ENCODE data around the gene ZAP70.
"Not testable (repeated sequence)": the region's sequence is repeated elsewhere in the genome, so short reads cannot be mapped to it uniquely, and the experiment has no call there.

Gene ZAP70

DNA sequence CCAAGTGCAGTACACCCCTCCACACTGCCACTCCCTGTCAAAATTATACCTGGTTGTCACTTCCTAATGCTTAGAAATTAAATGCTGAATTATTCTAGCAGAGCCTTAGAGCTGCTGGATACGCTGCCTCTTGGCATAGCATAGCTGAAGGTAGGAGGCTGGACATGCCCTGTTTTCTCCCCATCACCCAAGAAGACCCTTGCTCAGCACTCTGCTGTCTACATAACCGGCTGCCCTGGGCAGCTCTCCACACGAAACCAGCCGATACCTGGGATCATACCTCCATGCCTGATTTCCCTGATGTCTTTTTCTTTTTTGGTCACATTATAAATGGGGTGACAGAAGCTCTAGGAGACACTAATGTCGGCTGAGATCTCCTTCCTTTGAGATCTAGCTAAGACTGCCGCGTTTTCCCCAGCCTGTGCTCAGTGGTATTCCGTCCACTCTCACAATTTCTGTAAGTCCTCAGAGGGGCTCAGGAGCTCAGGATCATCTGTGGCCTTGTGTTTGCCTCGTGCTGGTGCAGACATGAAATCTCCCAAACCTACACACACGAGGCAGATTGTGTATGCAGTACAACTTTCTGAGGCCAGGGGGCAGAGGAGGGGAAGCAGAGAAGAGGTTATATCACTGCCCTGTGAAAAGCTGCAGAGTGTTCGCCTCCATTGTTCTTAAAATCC, 13.5 kb upstream of the ZAP70 start:
- peak; percentile 60 for DNase-seq

DNA sequence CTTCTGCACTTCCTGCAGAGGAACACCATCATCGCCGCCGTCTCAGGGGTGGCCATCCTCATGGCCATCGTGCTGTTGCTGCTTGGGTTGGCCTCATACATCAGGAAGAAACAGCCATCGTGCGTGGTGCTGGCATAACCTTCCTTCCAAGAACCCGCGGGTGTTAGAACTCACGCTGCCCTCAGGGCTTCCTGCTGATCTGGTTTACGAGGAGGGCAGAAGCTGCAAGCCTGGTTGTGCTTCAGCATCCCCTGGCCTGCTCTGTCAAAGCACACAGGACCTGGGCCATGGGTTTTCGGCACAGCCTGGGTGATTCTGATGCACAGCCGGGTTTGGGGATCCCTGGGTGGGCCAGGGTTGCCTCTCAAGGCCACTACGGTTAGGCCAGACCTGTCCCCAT, 12.2 kb upstream of the ZAP70 start:
- no peak for DNase-seq

DNA sequence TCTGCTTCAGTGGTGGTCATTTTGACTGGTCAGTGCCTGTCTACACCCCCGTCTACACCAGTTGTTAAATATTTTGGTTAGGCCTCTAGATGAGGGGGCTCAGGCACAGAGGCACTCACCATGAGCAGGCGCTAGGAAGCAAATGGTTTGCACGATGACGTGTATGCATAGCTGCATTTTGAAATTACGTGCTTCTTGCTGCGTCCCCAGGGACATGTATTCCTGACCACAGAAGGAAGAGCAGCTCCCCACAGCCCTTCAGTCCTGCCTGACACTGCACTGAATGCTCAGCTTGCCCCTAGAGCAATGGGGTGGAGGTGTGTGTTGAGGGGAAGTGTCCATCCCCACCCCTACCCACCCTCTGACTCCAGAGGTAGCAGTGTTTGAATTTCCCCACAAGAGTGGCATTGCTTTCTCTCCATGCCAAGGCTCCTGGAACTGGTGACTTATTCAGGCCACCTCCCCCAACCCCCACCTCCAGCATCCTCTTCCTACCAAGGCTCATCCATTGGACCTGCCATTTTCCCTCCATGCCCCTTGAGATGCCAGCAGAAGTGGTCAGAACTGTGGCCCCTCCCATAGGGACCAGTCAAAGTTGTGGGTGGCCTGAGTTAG, 11.4 kb upstream of the ZAP70 start:
- no peak for DNase-seq

DNA sequence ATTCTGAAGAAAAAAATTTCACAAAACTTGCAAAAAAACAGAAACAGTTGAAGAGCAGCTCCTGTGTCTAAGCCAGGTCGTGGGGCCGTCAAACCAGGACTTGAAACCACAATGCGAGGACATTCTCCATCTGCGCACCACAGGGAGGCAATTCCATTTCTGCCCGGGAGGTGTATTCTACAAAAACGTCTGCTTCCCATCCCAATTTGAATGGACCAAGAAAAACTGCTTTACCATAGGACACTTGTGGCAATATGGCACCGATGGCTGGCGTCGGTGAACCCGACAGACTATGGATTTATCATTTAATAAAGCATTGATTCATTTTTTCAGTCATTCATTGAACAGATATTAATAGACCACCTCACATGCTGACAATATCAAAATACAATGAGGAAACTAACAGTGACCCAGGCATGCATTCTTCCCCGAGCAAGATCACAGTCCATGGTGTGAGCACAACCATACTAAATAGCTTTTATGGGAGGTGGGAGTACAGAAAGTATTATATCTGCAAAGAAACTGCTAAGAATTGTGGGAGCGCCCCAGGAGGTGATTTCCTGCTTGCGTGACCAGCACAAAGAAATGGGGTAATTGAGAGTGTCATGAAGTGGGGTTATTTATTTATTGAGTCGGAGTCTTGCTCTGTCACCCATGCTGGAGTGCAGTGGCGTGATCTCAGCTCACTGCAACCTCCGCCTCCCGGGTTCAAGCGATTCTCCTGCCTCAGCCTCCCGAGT, 10.5 kb upstream of the ZAP70 start:
- DNase-seq = no peak

DNA sequence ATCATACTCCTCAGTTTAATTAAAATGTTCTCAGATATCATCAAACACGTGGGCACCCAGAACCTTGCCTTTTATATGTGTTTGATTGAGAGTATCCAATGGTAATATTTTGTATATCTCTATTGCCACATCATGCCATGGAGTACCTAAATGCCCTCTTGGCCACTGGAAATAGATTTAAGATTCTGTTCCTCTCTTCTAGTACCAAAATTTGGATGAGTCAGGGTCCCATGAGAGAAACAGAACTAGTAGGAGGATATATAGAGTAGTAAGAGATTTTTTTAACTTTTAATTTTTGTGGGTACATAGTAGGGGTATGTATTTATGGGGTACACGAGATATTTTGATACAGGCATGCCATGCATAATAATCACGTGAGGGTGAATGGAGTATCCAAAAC, 9.6 kb upstream of the ZAP70 start:
- DNase-seq = no peak

DNA sequence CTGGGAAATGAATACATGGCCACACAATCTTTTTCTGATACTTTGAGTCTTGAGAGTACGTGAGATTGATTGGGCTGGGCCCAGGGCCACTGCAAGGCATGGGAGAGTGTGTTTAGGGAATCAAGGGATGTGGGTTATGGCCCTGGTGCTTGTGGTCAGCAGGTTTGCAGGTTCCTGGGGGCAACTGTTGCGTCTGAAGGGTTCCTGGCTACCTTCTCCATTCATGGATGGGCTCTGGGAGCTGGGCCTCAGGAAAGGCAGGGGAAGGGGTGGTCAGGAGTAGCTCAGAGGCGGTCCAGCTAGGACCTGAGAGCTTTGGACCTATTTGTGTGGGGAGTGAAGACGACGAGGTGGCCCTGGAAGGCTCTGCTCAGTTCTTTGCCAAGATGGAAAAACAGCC, 8.4 kb upstream of the ZAP70 start:
- DNase-seq = no peak

DNA sequence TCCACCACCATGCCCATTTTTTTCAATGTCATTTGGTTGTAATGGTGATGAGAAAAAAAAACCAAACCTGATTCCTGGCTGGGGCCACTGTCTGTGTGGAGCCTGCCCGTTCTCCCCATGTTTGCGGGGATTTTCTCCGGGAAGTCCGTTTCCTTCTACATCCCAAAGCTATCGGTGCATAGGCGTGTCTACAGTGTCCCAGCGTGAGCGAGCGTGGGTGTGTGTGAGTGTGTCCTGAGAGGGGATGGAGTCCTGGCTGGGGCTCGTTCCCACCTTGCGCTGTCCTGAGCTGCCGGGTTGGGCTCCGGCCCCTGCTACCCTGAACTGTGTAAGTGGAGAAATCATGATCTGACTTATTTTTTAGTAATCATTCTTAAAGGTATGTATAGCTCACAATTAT, 7.3 kb upstream of the ZAP70 start:
- no peak for DNase-seq

DNA sequence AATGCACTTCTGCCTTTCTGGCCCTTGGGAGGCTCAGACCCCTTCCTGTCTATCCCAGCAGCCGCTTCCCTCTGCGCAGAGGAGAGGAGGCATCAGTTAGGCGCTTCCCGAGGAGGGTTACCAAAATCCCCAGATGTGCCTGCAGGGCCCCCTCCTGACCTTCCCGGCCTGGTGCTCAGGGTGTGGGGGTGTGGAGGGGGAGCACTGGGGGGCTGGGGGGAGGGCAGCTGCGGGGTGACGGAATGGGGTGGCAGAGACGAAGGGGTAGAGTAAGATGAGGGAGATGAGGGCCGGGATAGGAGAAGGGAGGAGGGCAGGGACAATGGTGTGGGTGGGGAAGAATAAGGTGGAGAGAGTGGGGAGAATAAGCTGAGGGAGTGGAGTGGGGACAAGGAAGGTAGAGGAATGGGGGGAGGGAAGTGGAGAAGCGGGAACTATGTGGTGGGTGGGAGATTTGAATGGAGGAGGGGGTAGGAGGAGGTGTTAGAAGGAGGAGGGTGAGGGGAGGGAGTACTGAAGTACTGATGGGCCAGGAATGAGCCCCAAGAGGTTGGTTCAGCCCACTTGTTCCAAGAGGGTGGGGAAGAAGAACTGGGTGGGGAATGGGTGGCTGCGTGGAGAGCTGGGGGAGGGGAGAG, 6.5 kb upstream of the ZAP70 start:
- DNase-seq = no peak

DNA sequence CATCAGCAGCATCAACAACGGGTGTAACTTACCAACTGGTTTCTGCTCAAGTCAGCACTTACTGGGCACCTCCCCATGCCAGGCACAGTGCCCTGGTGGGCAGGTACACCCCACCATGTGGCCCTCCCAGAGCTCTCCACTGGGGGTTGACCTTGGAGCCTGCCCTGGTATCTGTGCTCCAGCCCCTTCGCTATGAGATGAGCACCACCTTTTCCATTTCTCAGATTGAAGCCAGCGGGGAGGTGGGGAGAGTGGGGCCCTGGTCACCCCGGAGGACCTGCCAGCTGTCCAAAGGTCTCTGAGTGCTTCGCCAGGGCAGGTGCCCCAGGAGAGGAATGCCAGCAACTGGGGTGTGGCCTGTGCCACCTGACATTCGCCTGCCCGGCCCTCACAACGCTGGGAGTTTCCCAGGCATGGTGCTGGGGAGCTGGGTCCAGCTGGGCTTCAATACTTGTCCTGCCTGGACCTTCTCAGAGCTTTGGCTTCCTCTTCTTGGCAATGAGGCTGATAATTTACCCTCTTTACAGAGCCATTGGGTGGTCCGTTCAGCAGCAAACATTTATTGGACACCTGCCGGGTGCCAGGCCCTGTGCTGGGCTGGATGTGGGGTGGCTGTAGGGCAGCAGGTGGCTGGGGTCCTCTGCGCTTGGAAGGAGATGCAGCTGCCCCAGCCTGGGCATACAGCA, 5.9 kb upstream of the ZAP70 start:
- no peak for DNase-seq

DNA sequence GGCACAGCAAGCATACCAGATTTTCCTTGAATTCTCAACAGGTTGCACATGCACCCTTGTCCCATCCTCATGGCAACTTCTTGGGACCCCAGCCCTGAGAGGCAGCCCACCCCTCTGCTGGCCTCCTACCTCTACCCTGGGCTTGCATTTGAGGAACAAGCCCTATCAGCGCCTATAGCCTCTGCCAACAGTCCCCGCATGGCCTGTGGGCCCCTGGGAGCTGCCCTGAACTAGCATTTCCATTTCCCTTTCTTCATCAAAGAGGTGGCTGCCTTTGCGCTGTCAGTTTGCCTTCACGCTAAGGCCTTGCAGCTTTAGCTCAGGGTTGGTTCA, 5.4 kb upstream of the ZAP70 start:
- DNase-seq = no peak

DNA sequence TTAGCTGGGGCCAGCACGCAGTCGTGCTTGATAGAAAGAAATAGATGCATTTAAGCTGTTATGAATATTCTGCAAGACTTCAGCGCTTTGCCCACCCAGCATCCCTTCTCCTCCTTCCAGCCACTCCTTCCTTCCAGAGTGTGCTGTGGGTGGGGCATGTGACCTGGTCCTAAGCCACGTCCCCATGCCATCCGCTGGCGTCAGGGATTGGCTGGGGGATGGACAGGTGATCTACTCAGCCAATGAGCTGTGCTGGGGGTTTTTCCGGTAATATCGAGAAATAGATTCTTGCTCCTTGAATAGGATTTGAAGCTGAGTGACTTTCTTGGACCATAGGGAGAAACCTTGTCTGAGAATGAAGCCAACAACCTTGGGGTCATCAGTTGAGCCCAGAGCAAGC, 4.8 kb upstream of the ZAP70 start:
- no peak for DNase-seq

DNA sequence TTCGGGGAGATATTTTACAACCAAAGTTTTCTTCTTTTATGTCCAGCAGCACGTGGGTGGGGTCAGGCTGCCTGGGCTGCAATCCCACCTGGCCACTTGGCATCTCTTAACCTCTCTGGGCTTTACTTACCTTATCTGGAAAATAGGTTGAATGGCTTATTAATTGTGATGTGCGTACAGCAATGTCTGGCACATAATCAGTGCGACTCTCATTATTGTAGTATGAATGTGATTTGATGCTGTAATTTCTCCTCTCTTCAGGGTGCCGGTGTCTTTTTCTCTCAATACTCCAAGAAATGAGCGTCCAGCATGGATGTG, 2.0 kb upstream of the ZAP70 start:
- DNase-seq = no peak

DNA sequence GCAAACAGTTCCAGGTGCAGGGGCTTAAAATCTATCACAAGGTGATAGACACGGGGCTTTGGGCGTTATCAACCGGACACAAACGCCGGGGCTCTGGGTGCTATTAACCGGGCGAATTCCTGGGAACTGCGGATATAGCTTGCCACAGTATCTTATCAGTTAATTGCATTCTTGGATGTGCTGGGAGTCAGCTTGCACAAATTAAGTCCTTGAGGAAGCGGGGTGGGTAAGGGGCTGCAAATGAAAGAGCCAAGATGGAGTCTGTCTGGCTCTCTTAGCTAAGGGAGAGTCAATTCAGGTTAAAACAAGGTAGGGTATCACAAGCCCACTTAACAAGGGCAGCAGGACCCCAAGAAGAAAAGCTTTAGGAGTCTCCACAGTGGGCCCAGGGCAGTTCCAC, 1.2 kb upstream of the ZAP70 start:
- DNase-seq = not testable (repeated sequence)

DNA sequence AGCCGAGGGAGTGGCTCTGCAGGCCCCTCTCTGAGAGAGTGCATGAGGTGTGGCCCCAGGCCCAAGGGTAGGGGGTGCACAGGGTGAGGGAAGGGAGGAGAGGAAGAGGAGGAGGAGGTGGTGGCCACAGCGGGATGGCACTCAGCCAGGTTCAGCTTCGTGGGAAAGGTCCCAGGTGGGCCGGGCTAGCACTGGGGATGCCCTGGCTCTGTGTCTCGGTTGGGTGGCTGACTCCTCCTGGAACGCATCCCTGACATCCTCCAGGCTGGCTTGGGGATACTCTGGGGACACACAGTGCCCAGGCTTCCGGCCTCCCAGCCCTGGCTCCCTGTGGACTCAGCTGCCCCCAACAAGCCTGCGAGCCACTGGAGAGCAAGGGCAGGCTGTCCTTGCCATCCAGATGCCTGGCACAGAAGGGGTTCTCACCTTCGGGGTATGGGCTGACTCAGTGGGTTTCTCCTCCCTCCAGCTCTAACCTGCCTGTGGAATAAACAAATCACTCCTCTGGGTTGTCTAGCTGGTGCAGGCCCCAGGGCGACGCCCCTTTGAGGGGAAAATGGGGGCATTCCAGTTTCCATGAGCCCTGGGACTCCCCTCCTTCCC, 582 bp upstream of the ZAP70 start:
- peak; percentile 59 for DNase-seq

DNA sequence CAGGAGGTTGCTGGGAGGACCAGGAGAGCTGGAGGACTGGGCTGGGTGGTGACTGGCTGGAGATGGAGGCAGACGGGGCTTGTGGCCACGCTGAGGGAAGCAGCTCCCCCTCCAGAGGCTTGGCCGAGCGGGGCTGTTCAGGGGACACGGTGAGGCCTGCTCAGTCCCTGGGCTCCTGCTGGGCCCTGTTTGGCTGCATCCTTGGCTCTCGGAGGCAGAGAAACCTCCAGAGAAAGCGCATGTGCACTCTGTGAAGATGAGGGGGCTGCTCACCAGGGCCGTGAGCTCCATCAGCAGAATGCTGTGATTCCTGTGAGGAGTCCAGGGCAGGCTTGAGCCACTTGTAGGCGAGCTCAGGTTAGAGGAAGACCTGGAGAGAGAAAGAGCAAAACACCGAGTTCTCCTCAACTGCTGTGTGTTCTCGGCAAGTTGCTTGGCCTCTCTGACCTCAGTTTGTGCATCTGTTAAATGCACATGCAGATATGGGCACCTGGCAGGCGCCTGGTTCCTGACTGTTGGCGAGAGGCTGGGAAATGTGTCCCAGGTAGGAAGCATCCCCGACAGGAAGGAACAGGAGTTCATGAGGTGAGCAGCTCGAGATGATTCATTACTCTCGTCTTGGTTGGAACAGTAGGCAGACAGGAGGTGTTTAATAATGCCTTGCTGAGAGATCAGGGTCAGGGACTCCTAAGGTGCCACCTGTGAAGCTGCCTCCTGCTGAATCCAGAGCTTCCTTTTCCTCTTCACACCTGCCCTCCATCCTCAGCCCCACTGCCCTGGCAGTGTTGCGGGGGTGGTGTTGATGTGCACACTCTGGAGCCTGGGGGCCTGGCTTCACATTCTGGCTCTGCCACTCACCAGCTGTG, 941 bp downstream of the ZAP70 start:
- peak; percentile 51 for DNase-seq

DNA sequence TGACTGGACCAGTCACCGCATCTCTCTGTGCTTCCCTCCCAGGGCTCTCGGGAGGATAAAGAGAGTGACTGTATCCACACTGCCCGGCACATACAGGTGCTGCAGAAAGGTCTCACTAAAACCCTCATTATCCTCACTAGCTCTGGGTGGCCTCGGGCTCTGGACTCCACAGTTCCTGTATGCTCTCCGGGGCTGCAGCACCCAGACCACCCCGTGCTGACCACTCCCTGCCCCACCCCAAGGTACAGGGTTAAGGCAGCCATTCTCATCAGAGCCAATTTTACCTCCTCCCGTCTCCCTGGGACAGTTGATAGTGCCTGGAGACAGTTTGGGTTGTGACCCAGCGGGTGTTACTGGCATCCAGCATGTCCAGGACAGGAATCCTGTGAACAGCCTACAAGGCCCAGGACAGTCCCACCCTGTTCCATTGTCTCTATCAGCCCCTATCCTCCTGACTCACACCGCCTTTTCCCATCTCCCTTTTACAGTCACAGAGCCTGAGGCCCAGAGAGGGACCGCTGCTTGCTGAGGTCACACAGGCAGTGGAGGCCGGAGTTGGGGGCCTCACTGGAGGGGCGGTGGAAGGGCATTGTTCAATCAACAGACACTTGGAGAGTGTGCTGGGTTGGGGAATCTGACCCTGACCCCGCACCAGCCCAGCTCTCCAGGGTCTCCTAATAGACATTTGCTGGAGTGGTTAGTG, 1.7 kb downstream of the ZAP70 start:
- DNase-seq = no peak

DNA sequence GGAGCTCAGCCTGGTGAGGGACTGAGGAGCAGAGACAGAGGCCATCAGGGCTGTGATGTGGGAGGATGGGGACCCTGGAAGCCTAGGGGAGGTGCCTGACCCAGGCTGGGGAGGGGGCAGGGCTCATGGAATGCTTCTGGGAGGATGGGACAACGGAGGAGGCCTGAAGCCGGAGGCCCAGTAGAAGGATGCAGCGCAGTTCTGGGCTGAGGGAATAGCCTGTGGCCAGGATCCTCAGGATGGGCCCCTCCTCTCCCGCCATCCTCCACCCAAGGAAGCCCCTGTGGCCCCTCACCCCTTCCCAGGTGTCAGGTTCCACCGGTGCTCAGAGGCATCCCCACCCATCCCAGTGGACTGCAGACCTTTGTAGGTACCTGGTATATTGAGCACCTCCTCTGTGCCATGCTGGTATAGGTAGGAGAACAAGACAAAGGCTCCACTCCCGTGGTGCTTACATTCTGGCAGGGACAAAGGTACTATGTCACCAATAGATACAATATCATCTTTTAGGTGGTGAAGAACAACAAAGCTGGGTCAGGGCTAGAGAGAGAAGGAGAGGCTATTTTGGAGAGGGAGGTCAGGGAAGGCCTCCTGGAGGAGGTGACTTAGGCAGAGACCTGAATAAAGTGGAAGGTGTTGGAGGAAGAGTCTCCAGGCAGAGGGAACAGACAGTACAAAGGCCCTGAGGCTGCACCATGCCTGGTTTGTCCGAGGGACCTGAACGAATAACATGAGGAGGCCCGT, 2.7 kb downstream of the ZAP70 start:
- DNase-seq = no peak

DNA sequence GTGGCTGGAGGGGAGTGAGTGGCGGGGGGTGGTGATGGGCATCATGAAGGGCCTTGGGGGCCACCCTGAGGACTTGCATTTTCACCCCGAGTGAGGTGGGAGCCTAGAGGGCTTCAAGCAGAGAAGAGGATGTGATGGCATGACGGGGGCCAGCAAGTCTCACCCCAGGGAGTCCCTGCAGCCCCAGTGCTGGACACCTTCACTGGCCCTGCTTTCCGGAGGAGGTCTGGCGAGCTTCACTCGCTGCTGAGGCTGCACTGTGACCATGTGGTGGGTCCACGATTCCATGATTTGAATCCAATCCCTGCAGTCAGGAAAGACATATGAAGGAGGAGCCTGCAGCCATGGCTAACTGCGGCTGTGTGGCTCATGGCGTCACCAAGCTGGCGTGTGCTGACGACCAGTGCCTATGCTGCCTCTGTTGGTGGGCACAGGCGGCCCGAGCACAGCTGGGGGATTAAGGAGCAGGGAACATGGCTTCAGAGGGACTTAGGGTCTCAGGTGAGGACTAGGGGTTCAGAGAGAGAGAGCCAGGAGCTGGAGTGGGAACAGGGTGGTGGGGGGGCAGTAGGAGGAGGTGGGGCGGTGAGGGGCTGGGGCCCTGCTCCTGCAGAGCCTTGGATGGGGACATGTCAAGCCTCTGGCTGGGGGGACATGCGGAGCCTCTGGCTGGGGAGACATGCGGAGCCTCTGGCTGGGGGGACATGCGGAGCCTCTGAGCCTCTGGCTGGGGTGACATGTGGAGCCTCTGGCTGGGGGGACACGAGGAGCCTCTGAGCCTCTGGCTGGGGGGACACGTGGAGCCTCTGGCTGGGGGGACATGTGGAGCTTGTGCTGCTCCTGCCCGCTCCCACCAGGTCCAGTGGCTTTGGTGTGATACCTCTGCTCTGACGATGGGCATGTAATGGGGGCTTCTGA, 3.6 kb downstream of the ZAP70 start:
- DNase-seq = no peak

DNA sequence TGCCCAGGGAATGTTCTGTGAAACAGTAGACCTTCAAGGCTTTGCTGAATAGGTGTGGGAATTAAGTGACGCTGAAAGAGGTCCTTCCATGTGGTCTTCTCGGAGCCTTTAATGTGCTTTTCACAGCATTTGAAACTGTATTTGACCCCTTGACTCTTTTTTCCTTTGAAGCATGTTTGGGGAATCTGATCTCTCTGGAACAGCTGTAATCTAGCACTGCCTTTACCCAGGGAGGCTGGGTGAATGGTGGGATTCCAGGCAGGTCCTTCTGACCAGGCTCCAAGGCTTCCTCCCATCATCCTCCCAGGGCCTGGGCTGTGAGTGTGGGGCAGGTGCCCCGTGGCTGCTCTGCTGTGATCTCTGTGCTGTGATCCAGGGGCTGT, 4.2 kb downstream of the ZAP70 start:
- DNase-seq = no peak
